ENCODE measurements around the gene TMEM14C.

Gene TMEM14C

DNA sequence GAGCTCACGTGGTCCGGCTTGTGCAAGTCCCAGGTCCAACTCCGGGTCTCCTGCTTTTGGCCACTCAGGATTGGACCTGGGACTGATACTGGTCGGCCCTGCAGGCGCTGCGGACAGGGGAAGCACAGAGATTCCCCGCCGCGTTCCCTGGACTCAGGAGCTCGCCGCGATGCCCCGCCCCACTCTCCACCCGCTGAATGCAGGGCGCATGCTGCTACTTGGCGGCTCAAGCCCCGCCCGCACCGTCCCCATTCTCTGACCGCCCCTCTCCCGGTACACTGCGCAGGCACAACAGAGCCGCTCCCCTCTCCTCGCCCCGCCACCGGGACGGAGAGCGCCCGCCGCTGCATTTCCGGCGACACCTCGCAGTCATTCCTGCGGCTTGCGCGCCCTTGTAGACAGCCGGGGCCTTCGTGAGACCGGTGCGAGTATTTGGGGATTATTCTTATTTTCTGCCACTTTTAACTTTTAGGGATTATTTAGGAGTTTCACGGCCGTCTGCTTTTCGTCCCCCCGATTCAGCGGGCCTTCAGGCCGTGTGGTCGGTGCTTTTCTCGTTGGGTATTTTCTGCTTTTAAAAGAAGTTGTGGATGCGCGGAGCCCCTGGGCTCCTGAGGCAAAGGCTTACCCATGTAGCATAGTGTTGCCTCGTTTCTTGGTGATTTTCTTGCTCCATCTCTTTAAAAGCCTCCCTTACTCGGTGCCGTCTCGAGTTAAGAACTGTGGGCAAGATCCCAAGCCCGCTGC is at the start of gene TMEM14C:
Gene TMEM14C, plus strand, starts transcription at position 251 of the 747 bp plus-strand sequence. CDS start 1,544 bp downstream, outside the sequence.
- peak; percentile 98 for ATAC-seq
- peak; percentile 94 for DNase-seq

DNA sequence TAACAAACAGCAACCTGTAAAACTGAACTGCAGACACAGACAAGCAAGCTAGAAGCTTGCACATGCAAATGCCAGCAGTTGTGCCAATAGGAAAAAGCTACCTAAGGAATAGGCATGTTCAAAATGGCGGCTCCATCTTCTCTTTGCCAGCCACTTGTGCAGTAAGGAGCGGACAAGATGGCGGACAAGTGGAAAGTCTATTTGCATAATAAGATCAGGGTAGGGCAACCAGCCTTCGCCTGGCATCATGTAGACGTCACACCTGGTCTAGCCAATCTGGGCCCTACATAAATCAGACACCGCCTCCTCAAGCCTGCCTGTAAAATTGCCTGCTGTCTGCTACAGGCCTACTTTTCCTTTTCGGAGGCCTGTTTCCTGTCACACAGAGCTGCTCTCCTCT is 46.5 kb upstream of the TMEM14C start:
- DNase-seq (no peak), ATAC-seq (no peak)

DNA sequence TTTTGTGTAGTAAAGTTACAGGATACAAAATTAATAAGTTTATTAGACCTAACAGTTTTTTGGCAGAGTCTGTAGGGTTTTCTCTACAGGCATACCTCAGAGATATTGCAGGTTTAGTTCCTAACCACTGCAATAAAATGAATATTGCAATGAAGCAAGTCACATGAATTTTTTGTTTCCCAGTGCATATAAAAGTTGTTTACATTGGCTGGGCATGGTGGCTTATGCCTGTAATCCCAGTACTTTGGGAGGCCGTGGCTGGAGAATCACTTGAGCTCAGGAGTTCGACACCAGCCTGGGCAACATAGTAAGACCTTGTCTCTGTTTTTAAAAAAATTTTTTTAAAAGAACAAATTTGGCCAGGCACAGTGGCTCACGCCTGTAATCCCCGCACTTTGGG is 44.4 kb upstream of the TMEM14C start:
- DNase-seq (no peak), ATAC-seq (no peak)

DNA sequence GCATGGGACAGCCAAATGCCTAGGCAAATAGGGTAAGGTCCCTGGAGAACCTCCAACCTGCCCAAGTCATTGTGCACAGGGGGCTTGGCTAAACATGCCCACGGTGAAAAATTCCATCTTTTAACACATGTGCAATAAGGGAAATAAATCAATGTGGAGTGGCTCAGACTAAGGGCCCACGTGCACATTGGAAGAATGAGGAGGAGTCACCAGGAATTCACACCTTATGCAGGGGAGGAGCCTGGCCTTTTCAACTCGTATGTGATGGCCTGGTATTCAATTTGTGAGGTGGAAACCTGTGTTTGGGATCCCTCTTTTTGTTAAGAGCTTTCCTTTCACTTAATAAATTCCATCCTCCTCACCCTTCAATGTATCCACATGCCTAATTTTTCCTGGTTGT is 41.1 kb upstream of the TMEM14C start:
- no peak for ATAC-seq
- no peak for DNase-seq

DNA sequence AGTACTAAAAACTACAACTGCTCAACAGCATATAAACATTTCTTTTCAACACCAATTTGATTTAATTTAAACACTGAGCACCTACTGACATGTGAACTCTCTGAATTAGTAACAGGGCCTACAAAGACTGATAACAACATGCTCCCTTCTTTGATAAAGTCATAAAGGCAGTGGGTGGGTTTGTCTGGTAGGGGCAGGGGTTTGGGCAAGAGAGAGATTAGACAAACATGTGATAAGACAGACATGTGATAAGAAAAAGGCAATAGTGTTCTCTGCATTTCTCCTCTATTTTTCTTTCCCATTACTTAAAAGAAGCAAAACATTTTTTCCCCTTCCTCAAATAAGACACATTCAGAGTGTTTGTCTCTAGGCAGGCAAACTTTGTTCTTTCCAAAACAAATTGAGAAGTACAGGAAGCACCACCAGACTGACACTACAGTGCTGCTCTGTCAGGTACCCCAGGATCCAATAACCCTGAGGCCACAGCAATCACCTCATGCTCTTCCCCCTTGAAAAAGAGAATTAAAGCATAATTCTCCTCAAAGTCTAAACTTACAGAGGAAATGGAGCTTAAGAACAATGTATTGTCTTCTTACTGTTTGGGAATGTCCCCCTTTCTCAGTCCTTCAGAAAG is 40.4 kb upstream of the TMEM14C start:
- DNase-seq (no peak), ATAC-seq (no peak)

DNA sequence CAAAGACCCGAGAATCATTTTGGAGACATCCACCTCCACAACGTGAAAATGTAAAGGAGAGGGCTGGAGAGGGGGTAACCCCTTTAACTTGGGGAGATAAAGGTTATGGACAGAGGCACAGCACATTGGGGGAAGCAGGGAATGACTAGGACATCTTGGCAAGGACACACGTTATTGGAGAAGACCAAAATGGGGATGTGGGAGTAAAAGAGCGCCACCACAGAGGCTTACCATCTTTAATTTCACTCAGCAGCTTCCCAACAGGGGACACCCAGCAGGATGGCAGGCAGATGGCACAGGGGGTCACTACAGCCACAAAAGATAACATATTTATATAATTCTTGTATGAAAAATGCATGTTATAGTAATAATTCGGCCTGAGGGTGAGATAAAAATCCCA is 38.3 kb upstream of the TMEM14C start:
- no peak for ATAC-seq

DNA sequence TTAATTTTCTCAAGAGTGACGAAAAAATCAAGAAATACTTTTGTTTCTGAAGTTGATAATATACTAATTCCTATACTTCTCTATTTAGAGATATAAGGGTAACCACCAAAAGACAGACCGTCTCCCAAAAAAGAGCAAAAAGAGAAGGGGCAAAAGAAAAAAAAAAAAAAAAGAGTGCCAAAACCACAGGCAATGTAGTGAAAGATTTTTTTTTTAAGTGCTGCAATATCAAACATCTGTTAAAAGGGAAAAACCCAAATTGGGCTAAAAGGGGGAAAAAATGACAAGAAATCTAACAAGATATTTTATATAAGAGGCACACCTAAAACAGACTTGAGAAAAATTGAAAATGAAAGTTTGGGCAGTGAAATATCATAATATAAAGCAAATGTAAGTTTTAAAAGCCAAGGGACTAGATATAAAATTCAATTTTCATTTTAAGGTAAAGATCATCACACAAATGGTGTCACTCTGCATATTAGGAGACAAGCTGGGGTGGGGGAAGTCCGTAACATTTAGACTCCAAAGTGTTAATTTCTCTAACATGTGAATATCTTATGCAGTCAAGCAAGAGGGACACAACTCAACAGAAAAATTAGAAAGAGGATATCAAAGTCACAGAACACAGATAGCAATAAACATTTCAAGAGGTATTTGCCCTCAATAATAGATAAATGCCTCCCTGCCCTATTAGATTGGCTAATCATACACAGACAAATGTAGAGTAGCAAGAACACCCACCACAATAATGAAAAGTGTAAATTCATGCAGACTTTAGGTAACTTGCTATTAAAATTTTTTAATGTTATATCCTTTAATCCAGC is 37.6 kb upstream of the TMEM14C start:
- ATAC-seq (peak; percentile 66), DNase-seq (no peak)

More for the DNA sequence above, 38.3 kb upstream of the TMEM14C start:
- no peak for DNase-seq

DNA sequence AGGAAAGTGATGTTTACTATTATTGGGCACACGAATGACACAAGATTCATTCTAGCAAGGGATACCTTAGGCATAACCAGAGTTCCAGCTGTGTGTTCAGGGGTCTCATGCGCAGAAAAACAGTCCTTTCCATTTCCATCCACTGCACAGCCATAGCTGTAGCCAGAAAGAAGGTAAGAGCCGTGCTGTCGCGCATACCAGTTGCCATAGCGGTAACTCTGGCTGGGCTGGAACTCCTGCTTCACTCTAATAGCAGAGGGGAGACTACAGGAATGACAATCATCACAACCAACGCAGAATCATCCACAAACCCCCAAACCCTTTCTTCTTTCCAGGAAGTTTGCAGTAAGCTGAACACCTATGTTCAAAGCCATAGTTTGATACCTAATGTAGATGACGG is 36.0 kb upstream of the TMEM14C start:
- DNase-seq, result no peak
- ATAC-seq, result no peak

DNA sequence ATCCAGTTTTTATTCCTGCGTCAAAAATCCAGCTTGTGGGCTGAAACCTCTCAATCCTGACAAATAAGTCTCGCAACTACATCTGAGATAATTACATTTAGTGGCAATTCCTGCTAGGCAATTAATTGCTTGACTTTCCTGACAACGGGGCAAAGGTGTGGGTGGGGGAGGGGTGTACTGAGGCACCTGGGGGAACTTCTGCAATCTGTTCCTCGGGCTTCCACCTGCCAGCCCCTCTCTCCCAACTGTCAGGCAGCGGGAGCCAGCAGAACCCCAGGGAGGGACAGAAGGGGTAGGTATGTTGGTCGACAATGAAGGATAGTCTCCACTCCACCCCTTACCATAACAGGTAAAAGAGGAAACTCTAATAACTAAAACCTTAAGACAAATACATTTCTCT is 35.3 kb upstream of the TMEM14C start:
- ATAC-seq (no peak), DNase-seq (no peak)

DNA sequence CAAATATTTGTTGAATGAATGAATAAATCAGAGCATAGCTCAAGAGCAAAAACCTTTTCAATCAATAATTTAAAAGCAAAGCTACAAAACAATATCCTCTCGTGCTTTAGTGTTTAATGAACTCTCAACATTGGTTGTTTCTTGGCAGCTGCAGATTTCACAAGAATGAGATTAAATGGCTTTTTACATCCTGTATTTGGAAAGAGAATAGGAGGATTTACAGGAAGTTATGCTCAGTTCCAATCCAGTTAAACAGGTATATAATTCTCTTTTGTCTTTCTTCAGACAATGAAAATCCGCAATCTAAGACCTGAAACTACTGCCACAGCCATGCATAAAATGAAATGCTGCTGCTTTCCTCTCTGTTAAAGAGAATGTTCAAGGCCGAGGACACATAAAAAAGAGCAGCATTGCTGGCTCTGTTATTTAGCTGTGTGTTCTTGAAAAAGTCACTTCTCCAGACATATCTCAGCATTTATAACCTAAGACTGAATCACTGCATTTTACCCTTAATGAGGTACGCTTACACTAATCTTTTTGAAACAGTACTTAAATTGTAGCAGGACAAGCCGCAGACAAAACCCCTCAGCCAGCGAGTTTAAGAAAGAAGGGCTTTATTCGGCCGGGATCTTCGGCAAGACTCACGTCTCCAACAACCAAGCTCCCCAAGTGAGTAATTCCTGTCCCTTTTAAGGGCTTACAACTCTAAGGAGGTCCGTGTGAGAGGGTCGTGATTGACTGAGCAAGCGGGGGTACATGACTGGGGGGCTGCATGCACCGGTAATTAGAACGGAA is 32.0 kb upstream of the TMEM14C start:
- ATAC-seq (no peak), DNase-seq (no peak)

DNA sequence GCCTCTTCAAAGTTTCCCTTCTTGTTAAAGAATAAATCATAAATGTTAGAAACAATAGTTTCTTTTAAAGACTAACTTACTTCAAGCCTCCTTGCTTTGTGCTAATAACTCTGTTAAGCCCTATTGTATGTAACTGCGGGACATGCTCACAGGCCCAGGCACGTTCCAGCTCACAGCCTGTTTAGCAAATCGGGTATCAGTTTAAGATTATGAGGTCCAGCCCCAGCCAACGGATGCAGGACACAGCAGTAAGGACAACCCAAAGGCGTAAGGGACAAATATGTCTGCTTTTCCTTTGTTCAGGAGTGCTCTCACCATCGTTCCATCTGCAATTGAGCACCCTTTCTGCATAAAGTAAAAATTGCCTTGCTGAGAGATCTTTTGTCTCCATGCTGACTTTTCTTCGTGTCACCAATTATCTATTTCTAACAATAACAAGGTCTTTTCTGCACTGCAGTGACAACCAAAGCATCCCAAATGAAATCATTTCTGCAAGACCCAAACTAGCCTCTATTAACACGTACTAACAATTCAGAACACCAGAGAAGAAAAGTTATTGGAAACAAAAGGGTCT is 29.8 kb upstream of the TMEM14C start:
- no peak for ATAC-seq
- DNase-seq, result no peak

DNA sequence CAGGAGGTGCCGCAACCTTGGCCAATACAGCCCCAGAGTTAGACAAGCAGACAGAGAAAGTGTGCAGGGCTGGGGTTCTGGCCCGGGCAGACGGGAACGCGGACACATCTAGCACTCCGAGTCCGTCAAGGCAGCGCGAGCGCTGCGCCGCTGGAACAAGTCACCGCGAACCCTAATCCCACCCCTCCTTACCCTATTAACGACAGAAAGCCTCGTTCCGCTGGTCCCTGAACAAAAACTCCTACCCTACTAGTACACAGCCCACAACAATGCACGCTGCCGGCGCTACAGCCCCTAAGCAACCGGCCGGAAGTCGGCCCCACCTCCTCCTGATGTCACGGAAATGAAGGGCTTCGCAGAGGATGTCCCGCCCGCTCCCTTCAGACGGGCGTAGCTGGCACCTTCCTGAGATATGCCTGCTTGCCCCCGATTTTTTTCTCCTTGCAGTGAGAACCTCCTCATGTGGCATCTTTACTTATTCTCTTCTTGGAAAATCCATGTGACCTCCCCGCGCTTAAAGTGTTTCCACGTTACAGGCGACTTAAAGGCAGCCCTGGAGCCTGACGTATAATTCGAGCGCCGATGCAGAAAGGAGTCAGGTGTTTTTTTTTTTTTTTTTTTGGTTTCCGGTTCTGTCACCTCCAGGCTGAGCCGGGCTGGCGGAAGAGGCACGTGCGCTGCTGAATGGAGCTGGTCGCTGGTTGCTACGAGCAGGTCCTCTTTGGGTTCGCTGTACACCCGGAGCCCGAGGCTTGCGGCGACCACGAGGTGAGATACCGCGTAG is 28.4 kb upstream of the TMEM14C start, which contains the start of the genes C6orf52 and PAK1IP1:
Gene C6orf52, minus strand, starts transcription at position 315 of the 784 bp plus-strand sequence. CDS start 7,066 bp downstream, outside the sequence.
Gene PAK1IP1, plus strand, starts transcription at position 671 of the 784 bp plus-strand sequence. Its CDS starts 14 bp downstream, at position 685.
- peak; percentile 97 for ATAC-seq
- peak; percentile 92 for DNase-seq

DNA sequence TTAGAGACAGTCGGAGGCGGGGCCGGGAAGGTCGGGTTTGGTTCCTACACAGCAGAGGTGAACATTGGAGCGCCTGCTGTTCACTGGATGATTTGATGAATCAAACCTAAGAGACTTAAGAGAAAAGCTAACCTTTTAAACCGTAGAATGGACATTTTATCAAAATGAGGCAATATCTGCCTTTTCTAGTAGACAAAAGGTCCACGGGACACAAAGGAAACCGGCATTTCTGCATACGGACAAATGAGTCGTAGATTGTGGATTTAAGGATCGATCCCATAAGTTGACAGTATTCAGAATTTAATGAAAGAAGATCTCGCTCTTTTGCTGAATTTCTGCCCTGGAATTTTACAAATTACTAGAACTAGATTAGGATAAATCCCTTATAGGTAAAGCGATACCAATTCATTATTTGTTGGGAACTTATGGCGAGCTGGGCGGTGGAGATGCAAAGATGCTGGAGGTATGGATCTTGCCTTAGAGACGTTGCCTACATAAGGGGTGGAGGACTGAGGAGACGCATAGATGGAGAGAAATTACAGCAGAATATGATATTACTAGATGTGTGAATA is 27.7 kb upstream of the TMEM14C start:
- ATAC-seq (no peak), DNase-seq (no peak)

DNA sequence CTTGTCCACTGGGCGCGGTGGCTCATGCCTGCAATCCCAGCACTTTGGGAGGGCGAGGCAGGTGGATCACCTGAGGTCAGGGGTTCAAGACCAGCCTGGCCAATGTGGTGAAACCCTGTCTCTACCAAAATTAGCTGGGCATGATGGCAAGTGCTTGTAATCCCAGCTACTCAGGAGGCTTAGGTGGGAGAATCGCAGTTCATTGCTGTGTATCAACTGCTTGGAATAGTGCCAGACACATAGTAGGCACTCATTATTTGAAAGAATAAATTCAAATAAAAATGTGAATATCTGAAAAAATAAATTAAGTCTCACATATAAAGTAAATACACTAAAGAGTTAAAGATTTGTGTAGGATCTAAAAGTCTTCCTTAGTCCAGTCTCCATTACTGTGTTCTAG is 26.2 kb upstream of the TMEM14C start:
- no peak for DNase-seq
- ATAC-seq, result no peak

DNA sequence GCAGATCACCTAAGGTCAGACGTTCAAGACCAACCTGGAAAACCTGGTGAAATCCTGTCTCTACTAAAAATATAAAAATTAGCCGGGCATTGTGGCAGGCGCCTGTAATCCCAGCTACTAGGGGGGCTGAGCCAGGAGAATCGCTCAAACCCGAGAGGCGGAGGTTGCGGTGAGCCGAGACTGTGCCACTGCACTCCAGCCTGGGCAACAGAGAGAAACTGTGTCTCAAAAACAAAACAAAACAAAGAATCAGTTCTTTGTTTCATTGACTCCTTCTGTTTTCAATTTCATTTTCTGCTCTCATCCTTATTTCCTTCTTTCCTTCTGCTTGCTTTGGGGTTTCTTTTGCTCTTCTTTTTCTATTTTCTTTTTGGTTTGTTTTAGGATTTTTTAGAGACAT is 8.9 kb upstream of the TMEM14C start:
- no peak for DNase-seq

DNA sequence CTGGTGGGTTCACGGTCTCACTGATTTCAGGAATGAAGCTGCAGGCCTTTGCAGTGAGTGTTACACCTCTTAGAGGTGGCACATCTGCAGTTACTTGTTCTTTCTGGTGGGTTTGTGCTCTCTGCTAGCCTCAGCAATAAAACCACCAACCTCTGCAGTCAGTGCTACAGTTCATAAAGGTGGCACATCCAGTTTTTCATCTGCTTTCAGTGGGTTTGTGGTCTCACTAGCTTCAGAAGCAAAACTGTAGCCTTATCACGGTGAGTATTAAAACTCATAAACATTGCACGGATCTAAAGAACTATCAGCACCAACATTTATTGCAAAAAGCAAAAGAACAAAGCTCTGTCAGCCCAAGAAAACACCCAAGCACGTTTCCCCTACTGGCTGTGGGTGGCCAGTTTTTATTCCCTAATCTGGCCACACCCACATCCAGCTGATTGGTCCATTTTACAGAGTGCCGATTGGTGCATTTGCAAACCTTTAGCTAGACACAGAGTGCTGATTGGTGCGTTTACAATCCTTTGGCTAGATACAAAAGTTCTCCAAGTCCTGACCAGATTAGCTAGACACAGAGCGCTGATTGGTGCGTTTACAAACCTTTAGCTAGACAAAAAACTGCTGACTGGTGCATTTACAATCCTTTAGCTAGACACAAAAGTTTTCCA is 3.4 kb upstream of the TMEM14C start:
- DNase-seq (peak; percentile 53), ATAC-seq (no peak)

More for the DNA sequence above, 8.9 kb upstream of the TMEM14C start:
- no peak for ATAC-seq

DNA sequence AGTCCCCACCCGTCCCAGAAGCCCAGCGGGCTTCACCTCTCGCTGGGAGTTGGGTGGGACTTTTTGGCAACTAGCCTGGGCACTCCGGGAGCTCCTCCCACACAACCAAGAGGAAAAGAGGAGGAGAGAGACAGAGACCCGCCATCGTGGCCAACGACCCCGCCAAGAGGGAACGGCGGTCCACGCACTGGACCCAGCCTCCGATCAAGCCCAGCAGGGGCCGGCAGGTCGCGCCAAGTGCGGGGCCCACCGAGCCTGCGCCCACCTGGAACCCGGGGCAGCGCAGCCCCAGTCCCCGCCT is 3.0 kb upstream of the TMEM14C start:
- no peak for ATAC-seq
- DNase-seq, result no peak

DNA sequence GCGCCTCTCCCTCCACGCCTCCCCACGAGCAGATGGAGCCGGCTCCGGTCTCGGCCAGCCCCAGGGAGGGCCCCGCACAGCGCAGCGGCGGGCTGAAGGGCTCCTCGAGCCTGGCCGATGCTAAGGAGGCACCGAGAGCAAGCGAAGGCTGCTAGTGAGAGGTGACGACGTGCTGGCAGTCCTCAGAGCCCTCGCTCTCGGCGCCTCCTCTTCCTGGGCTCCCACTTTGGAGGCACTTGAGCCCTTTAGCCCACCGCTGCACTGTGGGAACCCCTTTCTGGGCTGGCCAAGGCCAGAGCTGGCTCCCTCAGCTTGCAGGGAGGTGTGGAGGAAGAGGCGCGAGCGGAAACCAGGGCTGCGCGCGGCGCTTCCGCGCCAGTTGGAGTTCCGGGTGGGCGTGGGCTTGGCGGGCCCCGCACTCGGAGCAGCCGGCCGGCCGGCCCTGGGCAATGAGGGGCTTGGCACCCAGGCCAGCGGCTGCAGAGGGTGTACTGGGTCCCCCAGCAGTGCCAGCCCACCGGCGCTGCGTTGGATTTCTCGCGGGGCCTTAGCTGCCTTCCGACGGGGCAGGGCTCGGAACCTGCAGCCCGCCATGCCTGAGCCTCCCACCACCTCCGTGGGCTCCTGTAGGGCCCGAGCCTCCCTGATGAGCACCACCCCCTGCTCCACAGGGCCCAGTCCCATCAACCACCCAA is 2.5 kb upstream of the TMEM14C start:
- DNase-seq, result peak; percentile 68

More for the DNA sequence above, 2.5 kb upstream of the TMEM14C start:
- ATAC-seq, result peak; percentile 13

Measured in stimulated activated naive CD8-positive, alpha-beta T cell treated with anti-CD3 and anti-CD28 coated beads, Interleukin-15, Interleukin-2, amounts not matched to agents 100 U/mL and 50 U/mL, for 24 hours (primary cell).